Tibial nerve (tissue), 4 donors: Measurements from ENCODE around the gene ARHGAP25.

Experiments used
- CTCF ChIP-seq, 5 experiments: fragments of 200-600 bp in 3 of 5; fragments of 450-650 bp in 2 of 5; sonication (generic) in 3 of 5; IDR thresholded peaks; one replicate each; pipeline ENCODE4 v1.5.1; 2016 to 2019; ENCODE audit warnings: antibody characterized with exemption in 5 of 5, mild to moderate bottlenecking in 3 of 5, moderate library complexity in 2 of 5
- EP300 ChIP-seq, 2 donors: sonication (generic); formaldehyde crosslinking; IDR thresholded peaks; one replicate each; pipeline ENCODE4 v1.6.1; 2017; ENCODE audit warnings: antibody characterized with exemption in 2 of 2, mild to moderate bottlenecking in 1 of 2
- POLR2A ChIP-seq, 2 donors: fragments of 450-650 bp; IDR thresholded peaks; one replicate each; pipeline ENCODE4 v1.6.1; 2017; ENCODE audit warnings: antibody characterized with exemption in 2 of 2, mild to moderate bottlenecking in 2 of 2, moderate library complexity in 2 of 2

- peak in 3 of 5 experiments; percentile 22 to 50 (median 30) for TF ChIP-seq CTCF (IDR thresholded peaks at IDR 0.05)
- no peak for TF ChIP-seq EP300 (IDR thresholded peaks at IDR 0.05)
- no peak for TF ChIP-seq POLR2A (IDR thresholded peaks at IDR 0.05)
Observed at GRCh38 chr2:68715353-68716041, 19.1 kb upstream of the ARHGAP25 start.
